Neural crest cell (in vitro differentiated cells): ENCODE data around the gene WDR26. TPM values are rescaled to one million over a fixed set of nuclear protein-coding genes. Genes with fewer than 3 reads are reported as not detected.

Experiments used
- DNase-seq: peaks from one replicate; pipeline ENCODE4 v3.0.0; 2021; ENCODE audit warnings: low read depth, mixed read lengths, low spot score
- H3K27ac Mint-ChIP-seq: one replicate; pipeline ENCODE4 v1.8.0; 2021; ENCODE audit warnings: mild to moderate bottlenecking, mixed read lengths; ENCODE audit not compliant: unreplicated experiment
- H3K27me3 Mint-ChIP-seq: 2 replicates; pipeline ENCODE4 v1.8.0; 2021; ENCODE audit warnings: low read depth, mild to moderate bottlenecking, mixed read lengths
- H3K36me3 Mint-ChIP-seq: 2 replicates; pipeline ENCODE4 v1.8.0; 2021; ENCODE audit warnings: low read depth, mild to moderate bottlenecking, mixed read lengths
- H3K4me1 Mint-ChIP-seq: 2 replicates; pipeline ENCODE4 v1.8.0; 2021; ENCODE audit warnings: mixed read lengths
- H3K4me3 Mint-ChIP-seq: one replicate; pipeline ENCODE4 v1.8.0; 2021; ENCODE audit warnings: mild to moderate bottlenecking, mixed read lengths
- H3K9me3 Mint-ChIP-seq: 2 replicates; pipeline ENCODE4 v1.8.0; 2021; ENCODE audit warnings: mixed read lengths
- total RNA-seq: library from RNA; stranded (reverse); gene quantifications from 2 replicates; pipeline ENCODE4 v1.2.1, GENCODE V29; 2021
- TF ChIP-seq, protein P1 (sequence below): fragments of 200-600 bp; sonication (generic); conservative IDR thresholded peaks from 2 replicates; pipeline ENCODE4 v1.5.0; 2021; ENCODE audit warnings: antibody characterized with exemption, mild to moderate bottlenecking

The WDR26 gene
- total RNA-seq, 1 donor from 2014 or later, result 65.5 TPM

DNA sequence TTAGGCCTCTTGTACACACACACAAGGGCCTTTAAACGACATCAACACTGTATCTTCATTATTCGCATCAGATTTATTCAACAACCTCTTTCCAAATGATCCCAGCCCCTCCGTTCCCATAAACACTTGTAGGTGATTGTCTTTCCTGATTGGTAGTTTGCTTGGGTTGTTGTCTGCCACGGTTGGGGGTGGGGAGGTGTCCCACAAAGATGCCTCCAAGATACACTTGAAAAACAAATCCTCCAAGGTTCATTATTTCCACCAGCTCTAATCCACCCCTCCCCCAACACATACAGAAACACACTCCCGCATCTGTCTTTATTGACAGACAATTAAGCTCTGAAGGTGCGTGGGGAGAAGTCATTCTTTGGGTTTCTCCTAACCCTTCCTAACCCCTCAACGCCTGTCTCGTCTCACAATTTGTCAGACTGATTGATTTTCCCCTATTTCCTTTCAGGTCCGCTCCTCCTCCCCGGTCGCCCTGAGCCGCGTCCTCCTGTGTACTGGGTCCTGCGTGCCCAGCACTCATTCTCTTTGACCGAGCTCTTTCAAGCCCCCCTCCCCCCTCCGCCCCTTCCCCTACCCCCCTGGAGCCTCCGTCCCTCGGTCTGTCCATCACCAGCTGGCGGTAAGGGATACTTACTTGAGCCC lies 1.4 kb downstream of the WDR26 start:
- H3K9me3 Mint-ChIP-seq, result no peaks in the 10 kb centered on the region
- peak overlapping the region; percentile 17 for H3K27ac Mint-ChIP-seq
- DNase-seq, result peak; percentile 4
- no peaks in the 10 kb centered on the region for H3K27me3 Mint-ChIP-seq
- TF ChIP-seq, protein P1, sequence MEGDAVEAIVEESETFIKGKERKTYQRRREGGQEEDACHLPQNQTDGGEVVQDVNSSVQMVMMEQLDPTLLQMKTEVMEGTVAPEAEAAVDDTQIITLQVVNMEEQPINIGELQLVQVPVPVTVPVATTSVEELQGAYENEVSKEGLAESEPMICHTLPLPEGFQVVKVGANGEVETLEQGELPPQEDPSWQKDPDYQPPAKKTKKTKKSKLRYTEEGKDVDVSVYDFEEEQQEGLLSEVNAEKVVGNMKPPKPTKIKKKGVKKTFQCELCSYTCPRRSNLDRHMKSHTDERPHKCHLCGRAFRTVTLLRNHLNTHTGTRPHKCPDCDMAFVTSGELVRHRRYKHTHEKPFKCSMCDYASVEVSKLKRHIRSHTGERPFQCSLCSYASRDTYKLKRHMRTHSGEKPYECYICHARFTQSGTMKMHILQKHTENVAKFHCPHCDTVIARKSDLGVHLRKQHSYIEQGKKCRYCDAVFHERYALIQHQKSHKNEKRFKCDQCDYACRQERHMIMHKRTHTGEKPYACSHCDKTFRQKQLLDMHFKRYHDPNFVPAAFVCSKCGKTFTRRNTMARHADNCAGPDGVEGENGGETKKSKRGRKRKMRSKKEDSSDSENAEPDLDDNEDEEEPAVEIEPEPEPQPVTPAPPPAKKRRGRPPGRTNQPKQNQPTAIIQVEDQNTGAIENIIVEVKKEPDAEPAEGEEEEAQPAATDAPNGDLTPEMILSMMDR, result no peak
- no peaks in the 10 kb centered on the region for H3K36me3 Mint-ChIP-seq
- H3K4me3 Mint-ChIP-seq, result peak overlapping the region; percentile 95
- peaks cover 43% of the 10 kb centered on the region for H3K4me1 Mint-ChIP-seq

GRCh38 chr1:224432672-224433040 lies 1.9 kb downstream of the WDR26 start:
- DNase-seq, result no peak
- Mint-ChIP-seq H3K4me3 (peak overlapping the region; percentile 95), H3K27ac (peak overlapping the region; percentile 17), H3K9me3 (no peaks in the 10 kb centered on the region), H3K36me3 (no peaks in the 10 kb centered on the region), H3K27me3 (no peaks in the 10 kb centered on the region), H3K4me1 (peaks cover 43% of the 10 kb centered on the region)
- TF ChIP-seq, protein P1, result no peak

- no peak for DNase-seq
- peaks cover 43% of the 10 kb centered on the region for H3K4me1 Mint-ChIP-seq
- TF ChIP-seq, protein P1, result no peak
- H3K9me3 Mint-ChIP-seq, result no peaks in the 10 kb centered on the region
- H3K36me3 Mint-ChIP-seq, result no peaks in the 10 kb centered on the region
- H3K27ac Mint-ChIP-seq, result no peak overlapping the region
- H3K27me3 Mint-ChIP-seq, result no peaks in the 10 kb centered on the region
- H3K4me3 Mint-ChIP-seq, result peak overlapping the region; percentile 95
Measured at GRCh38 chr1:224432146-224432545, 2.5 kb downstream of the WDR26 start.

DNA sequence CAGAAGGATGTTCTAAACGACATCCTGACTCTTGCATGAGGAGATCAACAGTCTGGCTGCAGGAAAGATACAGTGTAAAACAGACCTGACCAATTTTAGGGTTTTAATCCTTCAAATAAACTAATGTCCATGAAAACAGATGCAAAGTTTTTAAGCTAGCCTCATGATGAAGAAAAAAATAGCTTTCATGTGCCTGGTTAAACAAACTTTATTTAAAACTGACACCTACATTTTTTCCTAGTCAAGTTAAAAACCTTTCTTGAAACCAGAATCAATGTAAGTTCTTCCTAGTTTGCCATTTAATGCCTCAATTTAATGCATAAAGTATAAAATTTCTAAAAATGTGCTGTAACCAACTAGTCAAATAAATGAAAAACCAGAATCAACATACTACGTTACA lies 2.9 kb downstream of the WDR26 start:
- H3K27ac Mint-ChIP-seq, result peak overlapping the region; percentile 27

GRCh38 chr1:224430511-224431113 lies 4.0 kb downstream of the WDR26 start:
- Mint-ChIP-seq H3K27me3 (no peaks in the 10 kb centered on the region), H3K36me3 (no peaks in the 10 kb centered on the region), H3K4me3 (peak overlapping the region; percentile 67), H3K9me3 (no peaks in the 10 kb centered on the region), H3K27ac (no peak overlapping the region), H3K4me1 (peaks cover 38% of the 10 kb centered on the region)
- DNase-seq, result no peak
- TF ChIP-seq, protein P1, result no peak

More for the DNA sequence above, 2.9 kb downstream of the WDR26 start:
- no peaks in the 10 kb centered on the region for H3K36me3 Mint-ChIP-seq
- no peaks in the 10 kb centered on the region for H3K27me3 Mint-ChIP-seq
- no peaks in the 10 kb centered on the region for H3K9me3 Mint-ChIP-seq
- H3K4me3 Mint-ChIP-seq, result peak overlapping the region; percentile 95
- no peak for DNase-seq
- peaks cover 43% of the 10 kb centered on the region for H3K4me1 Mint-ChIP-seq
- TF ChIP-seq, protein P1, result no peak
